AG04450 (cell line): Measurements from ENCODE around the gene PINK1. TPM values are rescaled to one million over a fixed set of nuclear protein-coding genes. Genes with fewer than 3 reads are reported as not detected.

ENCODE experiments used
- CTCF ChIA-PET: fragments of 300-600, 350-600 bp; formaldehyde crosslinking; extraction: SDS; loops from one replicate; lab custom pipeline; 2022; ENCODE audit warnings: antibody characterized with exemption, inconsistent platforms; lab: Charles Lee
- POLR2A ChIA-PET: fragments of 350-600 bp; formaldehyde crosslinking; extraction: SDS; loops from one replicate; lab custom pipeline; 2021; ENCODE audit warnings: antibody characterized with exemption, inconsistent platforms; lab: Yijun Ruan, JAX
- DNase-seq: peaks from one replicate; pipeline ENCODE4 v3.0.0-alpha.2; 2011; ENCODE audit warnings: low read depth, low spot score
- H3K27ac ChIP-seq: one replicate; pipeline ENCODE4 v1.5.1; 2012; ENCODE audit warnings: low read depth, low read length, control low read depth
- H3K27me3 ChIP-seq: one replicate; pipeline ENCODE4 v1.6.0; 2012; ENCODE audit warnings: low read length; ENCODE audit not compliant: control insufficient read depth, insufficient read depth
- H3K4me3 ChIP-seq: 2 replicates; pipeline ENCODE4 v1.5.1; 2011; ENCODE audit warnings: mild to moderate bottlenecking, low read depth, low read length, control low read depth
- H3K9me3 ChIP-seq: 2 replicates; pipeline ENCODE4 v1.5.1; 2012; ENCODE audit warnings: low read length; ENCODE audit not compliant: control insufficient read depth, insufficient read depth
- polyA plus RNA-seq: library from polyadenylated mRNA; depleted of rRNA; stranded (reverse); fragments of >200 nt; gene quantifications from 2 replicates; pipeline ENCODE4 v1.2.3, GENCODE V29; 2011
- TF ChIP-seq, protein P1 (sequence below): IDR thresholded peaks from 2 replicates; pipeline ENCODE4 v1.5.1; 2011; ENCODE audit warnings: low read depth, low read length, control low read depth, inconsistent platforms

The PINK1 gene
- polyA plus RNA-seq, 1 experiment, result 43.8 TPM

DNA sequence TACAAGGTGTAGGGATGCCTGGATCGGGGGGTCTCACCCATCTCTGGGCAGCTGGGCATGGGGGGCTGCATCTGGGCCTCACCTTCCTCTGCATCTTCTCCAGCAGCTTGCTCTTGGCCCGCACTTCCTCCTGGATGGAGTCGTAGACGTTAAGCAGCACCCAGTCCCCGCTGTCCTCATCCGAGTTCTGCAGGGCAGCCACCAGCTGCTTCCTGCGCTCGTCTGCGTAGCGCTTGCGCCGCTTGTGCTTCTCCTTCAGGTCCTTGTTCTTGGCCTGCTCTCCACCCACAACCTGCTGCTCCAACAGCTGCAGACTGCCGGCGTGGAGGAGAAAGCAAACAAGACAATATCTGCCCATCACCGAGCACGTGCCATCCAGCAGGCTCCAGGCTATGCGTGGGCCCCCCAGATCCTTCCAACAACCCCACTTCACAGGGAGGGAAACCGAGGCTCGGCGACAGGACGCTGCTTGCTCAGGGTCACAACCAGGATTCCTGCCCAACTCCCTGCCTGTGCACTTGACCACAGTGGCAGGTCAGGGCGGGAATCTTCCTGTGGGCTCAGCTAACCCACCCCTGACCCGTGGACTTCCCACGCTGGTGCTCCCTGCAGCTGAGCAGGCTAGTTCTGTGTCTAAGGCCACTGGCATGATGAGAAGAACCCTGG, 49.4 kb downstream of the PINK1 start:
- TF ChIP-seq, protein P1, sequence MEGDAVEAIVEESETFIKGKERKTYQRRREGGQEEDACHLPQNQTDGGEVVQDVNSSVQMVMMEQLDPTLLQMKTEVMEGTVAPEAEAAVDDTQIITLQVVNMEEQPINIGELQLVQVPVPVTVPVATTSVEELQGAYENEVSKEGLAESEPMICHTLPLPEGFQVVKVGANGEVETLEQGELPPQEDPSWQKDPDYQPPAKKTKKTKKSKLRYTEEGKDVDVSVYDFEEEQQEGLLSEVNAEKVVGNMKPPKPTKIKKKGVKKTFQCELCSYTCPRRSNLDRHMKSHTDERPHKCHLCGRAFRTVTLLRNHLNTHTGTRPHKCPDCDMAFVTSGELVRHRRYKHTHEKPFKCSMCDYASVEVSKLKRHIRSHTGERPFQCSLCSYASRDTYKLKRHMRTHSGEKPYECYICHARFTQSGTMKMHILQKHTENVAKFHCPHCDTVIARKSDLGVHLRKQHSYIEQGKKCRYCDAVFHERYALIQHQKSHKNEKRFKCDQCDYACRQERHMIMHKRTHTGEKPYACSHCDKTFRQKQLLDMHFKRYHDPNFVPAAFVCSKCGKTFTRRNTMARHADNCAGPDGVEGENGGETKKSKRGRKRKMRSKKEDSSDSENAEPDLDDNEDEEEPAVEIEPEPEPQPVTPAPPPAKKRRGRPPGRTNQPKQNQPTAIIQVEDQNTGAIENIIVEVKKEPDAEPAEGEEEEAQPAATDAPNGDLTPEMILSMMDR, result no peak
- no peak overlapping the region for H3K4me3 ChIP-seq
- H3K27ac ChIP-seq, result no peak overlapping the region
- CTCF ChIA-PET, result no interaction called here
- no peaks in the 10 kb centered on the region for H3K27me3 ChIP-seq
- POLR2A ChIA-PET, result no interaction called here
- no peak for DNase-seq
- H3K9me3 ChIP-seq, result no peaks in the 10 kb centered on the region

DNA sequence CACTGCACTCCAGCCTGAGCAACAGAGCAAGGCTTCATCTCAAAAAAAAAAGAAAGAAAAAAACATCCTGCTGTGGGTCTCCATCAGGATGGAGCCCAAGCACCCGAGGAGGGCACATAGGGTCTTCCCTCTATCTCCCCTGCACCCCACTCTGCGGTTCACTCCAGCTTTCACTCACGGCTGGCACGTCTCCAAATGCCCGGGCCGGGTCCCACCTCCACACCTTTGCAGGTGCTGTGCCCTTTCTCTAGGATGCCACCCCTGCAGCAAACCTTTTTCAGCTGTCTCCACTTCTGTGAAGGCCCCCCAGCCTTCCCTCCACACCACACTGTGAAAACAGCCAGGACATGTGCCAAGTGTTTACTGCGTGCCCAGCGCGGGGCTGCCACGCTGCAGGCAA, 50.4 kb downstream of the PINK1 start:
- ChIA-PET CTCF (interaction anchor here (0.7 to 1.1 kb wide), 2 partner anchors 13 to 23 kb away, joined by 3 to 6 read pairs; no protein-coding TSS in a partner anchor), POLR2A (no interaction called here)
- Histone ChIP-seq H3K27ac (no peak overlapping the region), H3K4me3 (no peak overlapping the region), H3K9me3 (no peaks in the 10 kb centered on the region), H3K27me3 (no peaks in the 10 kb centered on the region)
- DNase-seq, result no peak
- TF ChIP-seq, protein P1, result no peak

DNA sequence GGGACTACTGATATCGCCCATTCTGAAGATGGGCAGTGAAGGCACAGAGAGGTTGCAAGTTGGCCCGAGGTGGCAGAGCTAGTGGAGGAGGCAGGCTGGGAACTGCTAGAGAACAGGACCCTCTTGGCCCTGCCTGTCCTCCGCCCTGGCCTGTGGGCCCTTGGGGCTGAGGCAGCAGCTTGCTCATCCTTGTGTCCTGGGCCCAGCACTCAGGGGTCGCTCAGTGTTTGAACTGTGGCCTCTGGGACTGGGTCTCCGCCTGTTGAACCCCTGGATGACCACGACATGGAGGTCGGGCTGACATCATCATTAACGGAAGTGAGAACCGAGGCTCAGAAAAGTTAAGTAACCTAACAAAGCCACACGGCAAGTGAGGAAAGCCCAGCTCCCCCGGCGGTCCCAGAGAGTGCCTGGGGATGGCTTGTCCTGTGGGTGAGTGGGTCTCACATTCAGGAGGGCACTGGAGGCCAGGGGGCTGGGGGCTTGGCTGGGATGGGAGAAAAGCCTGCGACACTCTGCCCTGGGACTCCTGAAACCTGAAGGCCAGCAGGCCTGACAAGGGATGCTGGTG, 50.9 kb downstream of the PINK1 start:
- H3K27me3 ChIP-seq, result no peaks in the 10 kb centered on the region
- TF ChIP-seq, protein P1, result no peak
- ChIA-PET POLR2A (no interaction called here), CTCF (interaction anchor here (0.7 to 1.4 kb wide), 3 partner anchors 13 to 23 kb away, joined by 3 to 6 read pairs (median 4); no protein-coding TSS in a partner anchor)
- H3K4me3 ChIP-seq, result no peak overlapping the region
- no peak overlapping the region for H3K27ac ChIP-seq
- no peak for DNase-seq
- no peaks in the 10 kb centered on the region for H3K9me3 ChIP-seq

DNA sequence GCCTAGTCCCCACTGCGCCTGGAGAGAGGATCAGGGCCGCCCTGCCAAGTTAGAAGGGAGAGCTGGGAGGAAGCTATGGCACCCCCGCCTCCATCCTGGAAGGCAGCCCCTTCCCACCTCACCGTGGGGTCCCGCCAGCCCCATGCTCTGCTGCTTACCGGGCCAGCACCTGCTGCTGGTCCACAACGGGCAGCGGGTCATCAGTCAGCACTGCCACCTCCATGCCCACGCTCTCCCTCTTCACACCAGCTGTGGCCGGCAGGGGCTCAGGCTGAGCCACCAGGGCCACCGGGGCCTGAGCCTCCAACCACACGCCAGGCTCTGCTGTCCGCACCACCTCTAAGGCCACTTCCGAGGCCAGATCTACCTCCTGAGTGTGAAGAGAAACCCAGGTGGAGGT, 51.4 kb downstream of the PINK1 start:
- CTCF ChIA-PET, result interaction anchor here (1.4 kb wide), 1 partner anchor 12 kb away, joined by 4 read pairs; no protein-coding TSS in a partner anchor

More for the DNA sequence above, 51.4 kb downstream of the PINK1 start:
- POLR2A ChIA-PET, result no interaction called here
- Histone ChIP-seq H3K4me3 (no peak overlapping the region), H3K27me3 (no peaks in the 10 kb centered on the region), H3K27ac (no peak overlapping the region), H3K9me3 (no peaks in the 10 kb centered on the region)
- DNase-seq, result no peak
- TF ChIP-seq, protein P1, result no peak
